Measurements from ENCODE around the gene NENF.

Gene NENF

GRCh38 chr1:212482637-212483441, 50.1 kb downstream of the NENF start:
- POLR2A ChIA-PET = interaction anchor here (1.7 kb wide), 1 partner anchor 125 kb away, joined by 5 read pairs; the partner anchor contains the start of gene ATF3
- CTCF ChIA-PET = no interaction called here
- no peak for TF ChIP-seq FOXA1 (IDR thresholded peaks at IDR 0.05)
- DNase-seq (ENCODE audit: extremely low spot score) = no peak

- no peak for DNase-seq (ENCODE audit: extremely low spot score)
- no peak for TF ChIP-seq ELF4 (IDR thresholded peaks at IDR 0.05)
- TF ChIP-seq FOXK2 (IDR thresholded peaks at IDR 0.05) = no peak
- TF ChIP-seq PKNOX1 (IDR thresholded peaks at IDR 0.05) = no peak
- no peak for TF ChIP-seq SUZ12 (IDR thresholded peaks at IDR 0.05)
- no peak for TF ChIP-seq SP1 (IDR thresholded peaks at IDR 0.05)
- TF ChIP-seq L3MBTL2 (conservative IDR thresholded peaks at IDR 0.05) = no peak
- no peak for TF ChIP-seq LEF1 (IDR thresholded peaks at IDR 0.05; ENCODE audit: borderline replicate concordance)
- ChIA-PET POLR2A (interaction anchor here (1.0 kb wide), 1 partner anchor 123 kb away, joined by 4 read pairs; the partner anchor contains the start of gene ATF3), CTCF (no interaction called here)
Measured at GRCh38 chr1:212484701-212485570, 52.2 kb downstream of the NENF start.

GRCh38 chr1:212485571-212485912, 52.8 kb downstream of the NENF start:
- no peak for DNase-seq (ENCODE audit: extremely low spot score)
- CTCF ChIA-PET = no interaction called here
- POLR2A ChIA-PET = interaction anchor here (1.0 kb wide), 1 partner anchor 123 kb away, joined by 4 read pairs; the partner anchor contains the start of gene ATF3
- TF ChIP-seq FOXK2 (IDR thresholded peaks at IDR 0.05) = no peak
- TF ChIP-seq ELF4 (IDR thresholded peaks at IDR 0.05) = no peak
- TF ChIP-seq ZNF384 (IDR thresholded peaks at IDR 0.05) = no peak
- TF ChIP-seq FOXA1 (IDR thresholded peaks at IDR 0.05) = no peak
- TF ChIP-seq CTBP1 (IDR thresholded peaks at IDR 0.05; ENCODE audit: borderline replicate concordance) = no peak
- no peak for TF ChIP-seq BHLHE40 (IDR thresholded peaks at IDR 0.05; ENCODE audit: borderline replicate concordance)
- TF ChIP-seq TARDBP (IDR thresholded peaks at IDR 0.05) = no peak
- no peak for TF ChIP-seq SP1 (IDR thresholded peaks at IDR 0.05)
- TF ChIP-seq NFRKB (IDR thresholded peaks at IDR 0.05) = no peak
- TF ChIP-seq ARNT (IDR thresholded peaks at IDR 0.05) = no peak
- no peak for TF ChIP-seq LEF1 (IDR thresholded peaks at IDR 0.05; ENCODE audit: borderline replicate concordance)
- TF ChIP-seq L3MBTL2 (conservative IDR thresholded peaks at IDR 0.05) = no peak
- TF ChIP-seq HDGF (IDR thresholded peaks at IDR 0.05; ENCODE audit: borderline replicate concordance) = no peak
- no peak for TF ChIP-seq PKNOX1 (IDR thresholded peaks at IDR 0.05)
- TF ChIP-seq SUZ12 (IDR thresholded peaks at IDR 0.05) = no peak
- TF ChIP-seq FOXM1 (IDR thresholded peaks at IDR 0.05; ENCODE audit: borderline replicate concordance) = no peak

- CTCF ChIA-PET = no interaction called here
- POLR2A ChIA-PET = interaction anchor here (1.0 kb wide), 1 partner anchor 122 kb away, joined by 4 read pairs; the partner anchor contains the start of gene ATF3
- TF ChIP-seq FOXM1 (IDR thresholded peaks at IDR 0.05; ENCODE audit: borderline replicate concordance) (no peak), SP1 (IDR thresholded peaks at IDR 0.05) (no peak), ARNT (IDR thresholded peaks at IDR 0.05) (no peak), FOXA1 (IDR thresholded peaks at IDR 0.05) (no peak), PKNOX1 (IDR thresholded peaks at IDR 0.05) (no peak; the same call in 1 of the 2 replicates), NFRKB (IDR thresholded peaks at IDR 0.05) (no peak), LEF1 (IDR thresholded peaks at IDR 0.05; ENCODE audit: borderline replicate concordance) (no peak), ELF4 (IDR thresholded peaks at IDR 0.05) (no peak), FOXK2 (IDR thresholded peaks at IDR 0.05) (no peak), ZNF384 (IDR thresholded peaks at IDR 0.05) (no peak), BHLHE40 (IDR thresholded peaks at IDR 0.05; ENCODE audit: borderline replicate concordance) (no peak), CTBP1 (IDR thresholded peaks at IDR 0.05; ENCODE audit: borderline replicate concordance) (no peak), SUZ12 (IDR thresholded peaks at IDR 0.05) (no peak), HDGF (IDR thresholded peaks at IDR 0.05; ENCODE audit: borderline replicate concordance) (no peak), L3MBTL2 (conservative IDR thresholded peaks at IDR 0.05) (no peak), TARDBP (IDR thresholded peaks at IDR 0.05) (no peak)
- DNase-seq (ENCODE audit: extremely low spot score) = no peak
Measured at GRCh38 chr1:212485913-212486618, 53.3 kb downstream of the NENF start.

- TF ChIP-seq SP1 (IDR thresholded peaks at IDR 0.05) (no peak), SUZ12 (IDR thresholded peaks at IDR 0.05) (no peak), BHLHE40 (IDR thresholded peaks at IDR 0.05; ENCODE audit: borderline replicate concordance) (no peak), LEF1 (IDR thresholded peaks at IDR 0.05; ENCODE audit: borderline replicate concordance) (no peak), NFRKB (IDR thresholded peaks at IDR 0.05) (no peak), ZNF384 (IDR thresholded peaks at IDR 0.05) (no peak), CTBP1 (IDR thresholded peaks at IDR 0.05; ENCODE audit: borderline replicate concordance) (no peak)
- ChIA-PET CTCF (no interaction called here), POLR2A (no interaction called here)
- DNase-seq (ENCODE audit: extremely low spot score) = no peak
Measured at GRCh38 chr1:212486619-212486975, 53.9 kb downstream of the NENF start.

Measured in HEK293T (cell line).